Pulmonary artery endothelial cell (primary cell): ENCODE measurements around the gene ETNPPL. TPM values are rescaled to one million over a fixed set of nuclear protein-coding genes. Genes with fewer than 3 reads are reported as not detected.

Experiments used
- DNase-seq: peaks from one replicate; pipeline ENCODE4 v3.0.0-alpha.2; 2011; ENCODE audit warnings: low read depth, low spot score
- total RNA-seq: library from RNA; depleted of rRNA; stranded (reverse); fragments of >200 nt; gene quantifications from 2 replicates; pipeline ENCODE4 v1.2.3, GENCODE V29; 2014

Gene ETNPPL
- total RNA-seq: 0.07 TPM in 1 of 2 replicates, not detected in the other

- no peak for DNase-seq
Measured at GRCh38 chr4:108762559-108763225, at the start of gene ETNPPL. TSS of gene ETNPPL (minus strand) at chr4:108763053. CDS start at chr4:108762898, 155 bp downstream.

- no peak for DNase-seq
Measured at GRCh38 chr4:108811486-108811885, 48.6 kb upstream of the ETNPPL start.

GRCh38 chr4:108810087-108810486 lies 47.2 kb upstream of the ETNPPL start:
- DNase-seq: no peak

DNA sequence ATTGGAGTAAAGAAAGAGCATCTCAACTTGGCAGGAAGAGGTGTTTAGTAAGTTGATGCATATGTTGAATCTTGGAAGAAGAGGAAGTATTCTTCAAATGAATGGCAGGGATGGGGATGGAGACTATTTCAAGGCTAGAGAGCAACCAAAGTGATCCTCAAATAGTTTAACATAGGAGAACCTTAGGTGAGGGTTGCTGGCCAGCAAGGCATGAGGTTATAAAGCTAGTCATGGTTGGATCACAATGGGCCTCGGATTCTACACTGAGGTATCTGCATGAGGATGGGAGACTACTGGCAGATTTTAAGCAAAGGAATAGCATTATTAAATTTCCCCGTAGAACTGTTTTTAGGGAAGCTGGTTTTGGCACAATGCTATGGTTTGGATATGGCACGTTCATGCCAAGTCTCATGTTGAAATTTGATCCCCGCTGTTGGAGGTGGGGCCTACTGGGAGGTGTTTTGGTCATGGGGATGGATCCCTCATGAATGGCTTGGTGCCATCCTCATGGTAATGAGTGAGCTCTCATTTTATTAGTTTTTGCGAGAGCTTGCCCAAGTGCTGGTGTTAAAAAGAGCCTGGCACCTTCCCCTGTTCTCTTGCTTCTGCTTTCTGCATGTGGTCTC lies 41.9 kb upstream of the ETNPPL start:
- no peak for DNase-seq

DNA sequence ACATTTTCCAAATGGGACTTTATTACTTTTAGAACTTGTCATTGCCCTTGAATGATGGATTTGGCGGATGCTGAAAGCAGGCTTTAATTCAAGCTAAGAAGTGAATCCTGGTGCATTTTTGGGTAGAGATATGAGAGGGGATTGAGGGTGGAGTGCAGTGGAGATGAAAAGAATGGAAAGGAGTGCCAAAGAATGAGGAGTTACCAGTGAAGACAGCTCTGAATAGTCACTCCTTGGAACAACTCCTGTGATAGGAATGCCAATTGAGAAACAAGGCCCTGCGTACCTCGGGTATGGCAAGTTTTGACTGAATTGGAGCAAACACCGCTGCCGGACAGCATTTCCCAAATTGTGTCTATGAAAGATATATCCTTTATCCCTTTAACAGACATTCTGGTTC lies 36.5 kb upstream of the ETNPPL start:
- DNase-seq: no peak

GRCh38 chr4:108796173-108796572 lies 33.3 kb upstream of the ETNPPL start:
- DNase-seq: peak; percentile 19

DNA sequence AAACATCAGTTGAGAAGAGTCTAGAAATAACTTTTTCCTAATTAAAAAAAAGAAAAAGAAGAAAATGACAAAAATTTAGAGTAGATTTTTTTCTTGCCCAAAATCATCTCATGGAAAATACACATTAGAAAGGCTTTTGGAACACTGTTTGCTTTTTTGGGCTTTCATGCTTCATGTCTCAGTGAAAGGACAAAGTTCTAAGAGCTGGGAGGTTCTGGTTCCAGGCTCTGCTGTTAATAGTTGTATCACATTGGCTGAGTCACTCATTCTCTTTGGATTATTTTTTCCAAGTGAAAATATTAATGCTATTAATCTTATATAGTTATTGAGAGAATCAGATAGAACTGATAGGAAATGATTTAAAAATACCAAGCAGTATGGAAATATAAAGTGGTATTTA lies 32.9 kb upstream of the ETNPPL start:
- DNase-seq: no peak

GRCh38 chr4:108794136-108794535 lies 31.3 kb upstream of the ETNPPL start:
- DNase-seq: peak; percentile 5

- DNase-seq: no peak
Measured at GRCh38 chr4:108793415-108793814, 30.6 kb upstream of the ETNPPL start.

- DNase-seq: no peak
Measured at GRCh38 chr4:108788731-108789130, 25.9 kb upstream of the ETNPPL start.

DNA sequence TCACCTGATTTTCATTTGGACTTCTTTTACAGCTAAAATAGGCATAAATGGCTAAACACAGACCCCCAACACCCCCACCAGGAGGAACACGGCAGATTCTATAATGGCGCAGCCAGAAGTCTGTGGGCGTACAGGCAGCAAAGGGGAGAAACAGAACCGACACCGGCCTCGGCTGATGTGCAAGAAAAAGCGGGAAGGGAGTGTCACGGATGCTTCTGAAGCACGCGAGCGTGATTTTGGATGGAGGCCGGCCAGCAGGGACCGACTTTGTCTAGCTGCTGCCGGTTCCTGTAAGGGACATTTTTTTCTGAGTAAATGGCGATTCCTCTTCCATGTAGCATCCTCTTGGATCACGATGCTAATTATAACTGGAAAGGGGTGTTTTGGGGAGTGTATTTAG lies 24.9 kb upstream of the ETNPPL start:
- no peak for DNase-seq

DNA sequence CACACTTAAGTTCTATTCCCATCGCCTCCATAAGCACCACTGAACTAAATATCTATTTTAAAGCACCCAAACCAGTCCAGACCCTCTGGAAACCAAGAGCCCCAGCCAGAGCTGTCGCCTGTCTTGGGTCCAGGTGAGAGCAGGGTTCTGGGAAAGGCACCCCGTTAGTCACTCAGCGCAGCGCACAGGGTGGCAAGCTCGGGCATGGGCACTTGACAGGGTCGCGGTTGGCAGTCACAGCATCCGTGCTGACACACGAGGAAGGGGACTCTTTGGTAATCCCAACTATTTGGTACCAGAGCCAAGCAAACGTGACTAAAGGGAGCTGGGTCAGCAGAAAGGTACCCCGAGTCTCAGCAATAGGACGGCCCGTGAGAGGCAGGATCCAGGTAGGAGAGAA lies 24.3 kb upstream of the ETNPPL start:
- no peak for DNase-seq

DNA sequence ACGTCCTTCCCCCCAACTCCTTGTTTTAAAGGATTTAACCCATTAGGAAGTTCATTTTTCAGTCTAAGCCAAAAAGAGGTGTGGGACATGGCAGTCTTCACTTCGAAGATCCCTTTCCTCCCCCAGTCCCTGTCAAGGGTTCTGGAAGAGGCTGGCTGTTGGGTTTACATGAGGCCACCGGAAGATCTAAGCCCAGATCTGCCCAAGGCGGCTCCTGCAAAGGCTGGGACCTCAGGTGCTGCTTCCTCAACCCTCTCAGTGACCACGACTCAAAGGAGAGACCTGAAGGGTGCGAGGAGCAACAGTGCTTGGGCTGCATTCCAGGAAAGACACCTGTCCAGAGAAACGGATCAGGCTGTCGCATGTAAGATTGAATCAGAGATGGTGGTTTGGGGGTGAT lies 23.5 kb upstream of the ETNPPL start:
- no peak for DNase-seq

- no peak for DNase-seq
Measured at GRCh38 chr4:108783665-108784463, 21.0 kb upstream of the ETNPPL start.

DNA sequence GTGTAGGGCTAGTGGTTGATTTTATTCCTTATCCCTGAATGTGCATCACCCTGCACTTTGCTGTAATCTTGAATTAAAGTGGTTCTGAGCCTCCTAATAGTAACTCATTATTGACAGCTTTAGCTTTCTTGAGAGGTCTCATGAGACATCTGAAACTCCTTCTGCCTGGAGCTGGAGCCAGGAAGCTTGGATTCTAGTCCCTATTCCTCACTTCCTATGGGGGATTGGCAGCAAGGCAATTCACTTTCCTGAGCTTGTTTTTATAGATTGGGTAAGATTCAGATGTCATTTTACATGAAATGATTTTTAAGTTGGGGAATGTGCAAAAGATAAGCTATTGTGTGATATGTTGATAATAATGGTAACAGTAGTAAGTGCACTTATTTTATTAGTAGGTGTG lies 17.1 kb upstream of the ETNPPL start:
- peak; percentile 20 for DNase-seq

DNA sequence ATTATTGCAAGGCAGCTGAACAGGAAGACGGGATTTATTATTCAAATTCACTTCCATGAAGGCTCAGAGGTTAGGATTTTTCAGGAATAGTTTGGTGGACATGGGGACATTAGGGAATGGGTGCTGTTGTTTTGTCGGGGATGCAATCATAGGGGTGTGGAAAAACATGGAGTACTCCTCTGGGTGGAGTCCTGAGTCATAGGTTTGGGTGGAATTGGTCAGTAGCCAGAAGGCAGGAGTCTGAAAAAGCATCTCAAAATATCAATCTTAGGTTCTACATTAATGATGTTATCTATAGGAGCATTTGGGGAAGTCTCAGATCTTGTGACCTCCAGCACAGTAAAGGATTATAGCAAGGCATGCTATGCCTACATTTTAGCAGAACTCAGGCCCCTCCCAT lies 14.5 kb upstream of the ETNPPL start:
- no peak for DNase-seq

DNA sequence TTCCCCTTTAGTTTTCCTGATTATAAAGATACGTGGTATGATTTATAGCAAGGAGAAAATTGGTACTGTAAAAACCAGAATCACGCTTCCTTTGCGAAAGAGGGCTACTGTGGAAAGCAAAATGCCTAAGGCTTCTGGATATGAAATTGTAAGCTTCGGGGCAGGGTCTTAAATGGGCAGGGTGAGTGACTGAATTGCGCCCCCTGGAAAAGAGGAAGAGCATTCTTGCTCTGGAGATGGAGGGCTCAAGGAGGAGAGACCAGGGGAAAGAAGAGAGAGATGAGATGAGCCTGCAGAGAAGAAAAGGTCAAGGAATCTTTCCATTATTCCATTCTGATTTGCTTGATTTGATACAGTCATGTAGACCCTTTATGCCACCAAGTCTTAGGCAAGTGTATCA lies 13.1 kb upstream of the ETNPPL start:
- DNase-seq: no peak

DNA sequence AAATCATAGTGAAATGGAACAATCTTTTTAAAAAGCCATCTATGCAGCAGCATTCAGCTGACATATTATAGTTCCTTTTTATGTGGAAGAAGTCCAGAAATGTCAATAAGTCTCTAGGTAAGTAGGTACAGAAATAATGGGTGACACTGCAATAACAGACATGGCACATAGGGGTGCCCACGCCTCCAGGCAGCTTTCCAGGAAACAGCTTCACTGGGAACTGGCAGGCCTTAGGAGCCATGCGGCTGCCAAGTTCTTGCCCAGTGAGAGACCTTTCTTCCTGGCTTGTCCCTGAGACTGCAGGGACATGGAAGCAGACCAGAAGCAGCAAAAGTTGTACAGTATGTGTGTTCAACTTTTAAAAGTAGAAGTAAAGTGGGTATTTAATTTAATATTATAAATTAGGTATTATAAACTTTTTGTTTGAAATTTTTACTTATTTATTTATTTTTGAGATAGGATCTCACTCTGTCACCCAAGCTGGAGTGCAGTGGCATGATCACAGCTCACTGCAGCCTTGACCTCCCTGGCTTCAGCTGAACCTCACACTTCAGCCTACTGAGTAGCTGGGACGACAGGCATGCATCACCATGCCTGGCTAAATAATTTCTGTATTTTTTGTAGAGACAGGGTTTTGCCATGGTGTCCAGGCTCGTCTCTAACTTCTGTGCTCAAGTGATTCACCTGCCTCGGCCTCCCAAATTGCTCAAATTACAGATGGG lies 12.1 kb upstream of the ETNPPL start:
- DNase-seq: peak; percentile 15

DNA sequence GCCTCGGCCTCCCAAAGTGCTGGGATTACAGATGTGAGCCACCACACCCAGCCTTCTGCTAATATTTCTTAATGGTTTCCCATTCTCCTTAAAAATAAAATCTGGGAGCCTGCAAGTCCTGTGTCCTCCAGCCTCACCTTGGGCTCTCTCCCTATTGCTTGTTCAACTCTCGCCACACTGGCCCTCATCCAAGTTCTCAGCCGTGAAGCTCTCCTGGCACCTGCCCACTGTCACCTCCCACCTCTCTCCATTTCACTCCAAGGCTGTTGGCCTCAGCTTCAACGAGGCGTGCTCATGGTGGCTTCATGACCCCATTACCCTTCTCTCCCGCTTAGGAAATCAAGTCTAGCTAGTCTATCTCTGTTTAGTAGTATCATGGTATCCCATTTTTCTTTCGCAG lies 9.5 kb upstream of the ETNPPL start:
- no peak for DNase-seq

DNA sequence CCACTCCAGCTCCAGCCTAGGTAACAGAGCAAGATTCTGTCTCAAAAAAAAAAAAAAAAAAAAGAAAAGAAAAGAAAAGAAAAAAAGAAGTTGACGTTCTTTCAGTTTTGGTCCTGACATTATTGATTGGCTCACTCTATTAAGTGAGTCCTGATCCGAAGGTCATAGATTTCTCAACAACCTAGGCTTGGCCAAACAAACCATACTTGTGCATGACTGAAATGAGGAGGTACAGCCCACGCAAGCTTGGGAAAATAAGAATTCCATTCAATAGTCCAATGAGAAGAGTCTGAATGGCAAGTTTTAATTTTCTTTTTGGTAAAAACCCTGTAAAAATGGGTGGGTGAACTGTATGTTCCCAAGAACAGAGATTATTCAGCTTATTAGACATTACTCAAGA lies 3.2 kb upstream of the ETNPPL start:
- DNase-seq: no peak

GRCh38 chr4:108763986-108764385 lies 1.1 kb upstream of the ETNPPL start:
- DNase-seq: no peak

DNA sequence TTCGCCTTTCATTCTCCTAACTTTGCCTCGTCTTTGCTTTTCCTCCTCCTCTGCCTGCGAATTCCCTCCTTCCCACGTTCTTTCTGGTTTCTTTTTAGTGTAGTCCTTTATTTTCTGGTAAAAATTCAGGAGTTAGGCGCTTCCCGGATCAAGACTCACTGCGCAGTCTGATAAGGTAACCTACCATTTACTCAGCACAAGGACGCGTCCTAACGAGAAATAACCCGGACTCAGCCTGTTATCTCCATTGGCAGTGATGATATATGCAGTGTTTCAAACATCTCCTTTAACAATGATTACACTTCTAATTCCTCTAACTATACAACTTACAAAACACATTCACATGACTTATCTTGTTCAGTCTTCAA lies 357 bp upstream of the ETNPPL start:
- DNase-seq: no peak
